Measurements from ENCODE around the gene SMG9.

The SMG9 gene

GRCh38 chr19:43784981-43785808, 30.4 kb upstream of the SMG9 start (continued):
- TF ChIP-seq ZNF624 (tag by site-specific recombination; IDR thresholded peaks at IDR 0.05) (0 out of 2 replicates have a peak, but pooled peaks have one; percentile 29), ZBTB26 (tag by site-specific recombination; optimal IDR thresholded peaks at IDR 0.05) (peak; percentile 7), GLI4 (tag by site-specific recombination; IDR thresholded peaks at IDR 0.05) (no peak), ZNF335 (tag by site-specific recombination; conservative IDR thresholded peaks at IDR 0.05) (peak; percentile 91), ZSCAN30 (tag by site-specific recombination; IDR thresholded peaks at IDR 0.05) (peak; percentile 95), YY2 (tag by site-specific recombination; IDR thresholded peaks at IDR 0.05) (peak; percentile 70), ZBTB48 (tag by site-specific recombination; IDR thresholded peaks at IDR 0.05) (peak; percentile 23; the same call in 1 of the 2 replicates), ZNF169 (tag by site-specific recombination; IDR thresholded peaks at IDR 0.05) (no peak), ZNF416 (tag by site-specific recombination; IDR thresholded peaks at IDR 0.05) (no peak), ZNF48 (tag by site-specific recombination; IDR thresholded peaks at IDR 0.05) (no peak), HOXC10 (CRISPR knock-in tag; IDR thresholded peaks at IDR 0.05) (no peak), GFI1B (tag by site-specific recombination; IDR thresholded peaks at IDR 0.05) (no peak), ZNF777 (tag by site-specific recombination; IDR thresholded peaks at IDR 0.05; ENCODE audit: borderline replicate concordance) (no peak), YY1 (tag by site-specific recombination; IDR thresholded peaks at IDR 0.05) (no peak; the same call in 1 of the 2 replicates), ZNF223 (tag by site-specific recombination; IDR thresholded peaks at IDR 0.05) (no peak; the same call in 1 of the 2 replicates), ZNF677 (tag by site-specific recombination; IDR thresholded peaks at IDR 0.05) (peak; percentile 43; the same call in 1 of the 2 replicates), ZBTB8A (tag by site-specific recombination; IDR thresholded peaks at IDR 0.05) (no peak; the same call in 1 of the 2 replicates), BCL11A (tag by site-specific recombination; IDR thresholded peaks at IDR 0.05; ENCODE audit: low read depth) (peak; percentile 58), ZNF394 (tag by site-specific recombination; IDR thresholded peaks at IDR 0.05; ENCODE audit: borderline replicate concordance) (peak; percentile 51; the same call in 1 of the 2 replicates), ZSCAN4 (tag by site-specific recombination; IDR thresholded peaks at IDR 0.05) (no peak; the same call in 1 of the 2 replicates)
- TF ChIP-seq, protein P1, sequence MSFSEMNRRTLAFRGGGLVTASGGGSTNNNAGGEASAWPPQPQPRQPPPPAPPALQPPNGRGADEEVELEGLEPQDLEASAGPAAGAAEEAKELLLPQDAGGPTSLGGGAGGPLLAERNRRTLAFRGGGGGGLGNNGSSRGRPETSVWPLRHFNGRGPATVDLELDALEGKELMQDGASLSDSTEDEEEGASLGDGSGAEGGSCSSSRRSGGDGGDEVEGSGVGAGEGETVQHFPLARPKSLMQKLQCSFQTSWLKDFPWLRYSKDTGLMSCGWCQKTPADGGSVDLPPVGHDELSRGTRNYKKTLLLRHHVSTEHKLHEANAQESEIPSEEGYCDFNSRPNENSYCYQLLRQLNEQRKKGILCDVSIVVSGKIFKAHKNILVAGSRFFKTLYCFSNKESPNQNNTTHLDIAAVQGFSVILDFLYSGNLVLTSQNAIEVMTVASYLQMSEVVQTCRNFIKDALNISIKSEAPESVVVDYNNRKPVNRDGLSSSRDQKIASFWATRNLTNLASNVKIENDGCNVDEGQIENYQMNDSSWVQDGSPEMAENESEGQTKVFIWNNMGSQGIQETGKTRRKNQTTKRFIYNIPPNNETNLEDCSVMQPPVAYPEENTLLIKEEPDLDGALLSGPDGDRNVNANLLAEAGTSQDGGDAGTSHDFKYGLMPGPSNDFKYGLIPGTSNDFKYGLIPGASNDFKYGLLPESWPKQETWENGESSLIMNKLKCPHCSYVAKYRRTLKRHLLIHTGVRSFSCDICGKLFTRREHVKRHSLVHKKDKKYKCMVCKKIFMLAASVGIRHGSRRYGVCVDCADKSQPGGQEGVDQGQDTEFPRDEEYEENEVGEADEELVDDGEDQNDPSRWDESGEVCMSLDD (tag by site-specific recombination; IDR thresholded peaks at IDR 0.05): no peak
- TF ChIP-seq, protein P2, sequence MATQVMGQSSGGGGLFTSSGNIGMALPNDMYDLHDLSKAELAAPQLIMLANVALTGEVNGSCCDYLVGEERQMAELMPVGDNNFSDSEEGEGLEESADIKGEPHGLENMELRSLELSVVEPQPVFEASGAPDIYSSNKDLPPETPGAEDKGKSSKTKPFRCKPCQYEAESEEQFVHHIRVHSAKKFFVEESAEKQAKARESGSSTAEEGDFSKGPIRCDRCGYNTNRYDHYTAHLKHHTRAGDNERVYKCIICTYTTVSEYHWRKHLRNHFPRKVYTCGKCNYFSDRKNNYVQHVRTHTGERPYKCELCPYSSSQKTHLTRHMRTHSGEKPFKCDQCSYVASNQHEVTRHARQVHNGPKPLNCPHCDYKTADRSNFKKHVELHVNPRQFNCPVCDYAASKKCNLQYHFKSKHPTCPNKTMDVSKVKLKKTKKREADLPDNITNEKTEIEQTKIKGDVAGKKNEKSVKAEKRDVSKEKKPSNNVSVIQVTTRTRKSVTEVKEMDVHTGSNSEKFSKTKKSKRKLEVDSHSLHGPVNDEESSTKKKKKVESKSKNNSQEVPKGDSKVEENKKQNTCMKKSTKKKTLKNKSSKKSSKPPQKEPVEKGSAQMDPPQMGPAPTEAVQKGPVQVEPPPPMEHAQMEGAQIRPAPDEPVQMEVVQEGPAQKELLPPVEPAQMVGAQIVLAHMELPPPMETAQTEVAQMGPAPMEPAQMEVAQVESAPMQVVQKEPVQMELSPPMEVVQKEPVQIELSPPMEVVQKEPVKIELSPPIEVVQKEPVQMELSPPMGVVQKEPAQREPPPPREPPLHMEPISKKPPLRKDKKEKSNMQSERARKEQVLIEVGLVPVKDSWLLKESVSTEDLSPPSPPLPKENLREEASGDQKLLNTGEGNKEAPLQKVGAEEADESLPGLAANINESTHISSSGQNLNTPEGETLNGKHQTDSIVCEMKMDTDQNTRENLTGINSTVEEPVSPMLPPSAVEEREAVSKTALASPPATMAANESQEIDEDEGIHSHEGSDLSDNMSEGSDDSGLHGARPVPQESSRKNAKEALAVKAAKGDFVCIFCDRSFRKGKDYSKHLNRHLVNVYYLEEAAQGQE (tag by site-specific recombination; IDR thresholded peaks at IDR 0.05): peak; percentile 74
- TF ChIP-seq, protein P3, sequence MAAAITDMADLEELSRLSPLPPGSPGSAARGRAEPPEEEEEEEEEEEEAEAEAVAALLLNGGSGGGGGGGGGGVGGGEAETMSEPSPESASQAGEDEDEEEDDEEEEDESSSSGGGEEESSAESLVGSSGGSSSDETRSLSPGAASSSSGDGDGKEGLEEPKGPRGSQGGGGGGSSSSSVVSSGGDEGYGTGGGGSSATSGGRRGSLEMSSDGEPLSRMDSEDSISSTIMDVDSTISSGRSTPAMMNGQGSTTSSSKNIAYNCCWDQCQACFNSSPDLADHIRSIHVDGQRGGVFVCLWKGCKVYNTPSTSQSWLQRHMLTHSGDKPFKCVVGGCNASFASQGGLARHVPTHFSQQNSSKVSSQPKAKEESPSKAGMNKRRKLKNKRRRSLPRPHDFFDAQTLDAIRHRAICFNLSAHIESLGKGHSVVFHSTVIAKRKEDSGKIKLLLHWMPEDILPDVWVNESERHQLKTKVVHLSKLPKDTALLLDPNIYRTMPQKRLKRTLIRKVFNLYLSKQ (tag by site-specific recombination; IDR thresholded peaks at IDR 0.05; ENCODE audit: borderline replicate concordance): no peak
- TF ChIP-seq, protein P4, sequence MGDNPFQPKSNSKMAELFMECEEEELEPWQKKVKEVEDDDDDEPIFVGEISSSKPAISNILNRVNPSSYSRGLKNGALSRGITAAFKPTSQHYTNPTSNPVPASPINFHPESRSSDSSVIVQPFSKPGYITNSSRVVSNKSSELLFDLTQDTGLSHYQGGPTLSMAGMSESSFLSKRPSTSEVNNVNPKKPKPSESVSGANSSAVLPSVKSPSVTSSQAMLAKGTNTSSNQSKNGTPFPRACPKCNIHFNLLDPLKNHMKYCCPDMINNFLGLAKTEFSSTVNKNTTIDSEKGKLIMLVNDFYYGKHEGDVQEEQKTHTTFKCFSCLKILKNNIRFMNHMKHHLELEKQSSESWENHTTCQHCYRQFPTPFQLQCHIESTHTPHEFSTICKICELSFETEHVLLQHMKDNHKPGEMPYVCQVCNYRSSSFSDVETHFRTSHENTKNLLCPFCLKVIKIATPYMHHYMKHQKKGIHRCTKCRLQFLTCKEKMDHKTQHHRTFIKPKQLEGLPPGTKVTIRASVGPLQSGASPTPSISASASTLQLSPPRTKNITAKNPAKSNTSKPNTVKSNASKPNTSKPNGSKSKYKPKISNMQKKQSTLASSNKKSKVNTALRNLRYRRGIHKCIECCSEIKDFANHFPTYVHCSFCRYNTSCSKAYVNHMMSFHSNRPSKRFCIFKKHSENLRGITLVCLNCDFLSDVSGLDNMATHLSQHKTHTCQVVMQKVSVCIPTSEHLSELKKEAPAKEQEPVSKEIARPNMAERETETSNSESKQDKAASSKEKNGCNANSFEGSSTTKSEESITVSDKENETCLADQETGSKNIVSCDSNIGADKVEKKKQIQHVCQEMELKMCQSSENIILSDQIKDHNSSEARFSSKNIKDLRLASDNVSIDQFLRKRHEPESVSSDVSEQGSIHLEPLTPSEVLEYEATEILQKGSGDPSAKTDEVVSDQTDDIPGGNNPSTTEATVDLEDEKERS (tag by site-specific recombination; IDR thresholded peaks at IDR 0.05): 0 out of 2 replicates have a peak, but pooled peaks have one; percentile 12
